ENCODE data around the gene CNOT4. TPM values are rescaled to one million over a fixed set of nuclear protein-coding genes. Genes with fewer than 3 reads are reported as not detected.
A peak's percentile ranks its signal among the peaks of the same experiment; 100 is the strongest.

CNOT4 gene
- total and polyA plus RNA-seq, 10 of the 15 experiments (the other 5 are each of a cell fraction or from before 2014, with no cell fraction given) = 9.4 to 29.6 (median 16.6) TPM

- TF ChIP-seq PRDM15 (CRISPR knock-in tag; IDR thresholded peaks at IDR 0.05) (no peak), IRF4 (IDR thresholded peaks at IDR 0.05; ENCODE audit: low read depth, low read length) (no peak), ZNF24 (IDR thresholded peaks at IDR 0.05) (no peak), NR2C2 (IDR thresholded peaks at IDR 0.05; ENCODE audit: borderline replicate concordance, control insufficient read depth, insufficient read length, low read depth) (no peak)
Observed at GRCh38 chr7:135380351-135380750, 129.6 kb downstream of the CNOT4 start (continued).

- FAIRE-seq = no peak
- no TSS peak for BruUV-seq (replicated peaks)
- Histone ChIP-seq H3K27me3 (replicated peaks in 1 of 2; ENCODE audit: control insufficient read depth in 2 of 2, insufficient read depth in 2 of 2, low read length in 1 of 2) (no peaks in the 10 kb centered on the region), H3K27ac (ENCODE audit: control insufficient read depth, insufficient read depth) (no peak overlapping the region), H3K4me3 (no peak overlapping the region), H3K79me2 (ENCODE audit: control insufficient read depth, insufficient read depth, low read length) (no peaks in the 10 kb centered on the region), H3K4me1 (ENCODE audit: control insufficient read depth, insufficient read depth, low read length) (no peaks in the 10 kb centered on the region), H4K20me1 (ENCODE audit: control insufficient read depth, insufficient read depth) (no peaks in the 10 kb centered on the region), H3K9ac (ENCODE audit: control insufficient read depth, insufficient read depth, low read length) (no peak overlapping the region), H3K4me2 (ENCODE audit: control insufficient read depth, insufficient read depth) (no peak overlapping the region), H3K36me3 (ENCODE audit: control insufficient read depth in 2 of 2, insufficient read depth in 2 of 2, low read length in 1 of 2) (no peaks in the 10 kb centered on the region), H2AFZ (ENCODE audit: control insufficient read depth, low read depth, low read length) (no peak overlapping the region), H3K9me3 (replicated peaks; ENCODE audit: control insufficient read depth, insufficient read depth, low read length) (no peaks in the 10 kb centered on the region)
- ChIA-PET SMC1A (ENCODE audit: uncharacterized antibody, unreplicated experiment) (interaction anchor here (1.1 to 2.1 kb wide), 5 partner anchors 9 to 103 kb away, joined by 3 to 7 read pairs (median 5); no protein-coding TSS in a partner anchor), CTCF (interaction anchor here (1.1 to 3.1 kb wide), 4 partner anchors 9 to 96 kb away, joined by 3 to 9 read pairs (median 4); no protein-coding TSS in a partner anchor), POLR2A (no interaction called here), RAD21 (ENCODE audit: unreplicated experiment) (no interaction called here)
- in situ Hi-C loops (cut with MboI) = no loop called here
- 0 out of 3 replicates have a peak, but pooled peaks have one; percentile 37 for ATAC-seq
- no peak for DNase-seq (ENCODE audit: low read depth, low spot score)
- intact Hi-C loops (cut with micrococcal nuclease; ENCODE audit: unreplicated experiment) = no loop called here
- TF ChIP-seq CBFB (IDR thresholded peaks at IDR 0.05; ENCODE audit: low read depth) (no peak), CEBPZ (IDR thresholded peaks at IDR 0.05; ENCODE audit: low read depth, low read length) (no peak), EP300 (IDR thresholded peaks at IDR 0.05; ENCODE audit: borderline replicate concordance in 1 of 2, control insufficient read depth in 1 of 2, low read depth in 2 of 2, low read length in 2 of 2) (no peak), EZH2 (IDR thresholded peaks at IDR 0.05; ENCODE audit: borderline replicate concordance, control insufficient read depth, low read depth, low read length) (no peak), MAX (IDR thresholded peaks at IDR 0.05; ENCODE audit: low read depth, low read length) (no peak), IRF3 (IDR thresholded peaks at IDR 0.05) (no peak), SIX5 (IDR thresholded peaks at IDR 0.05; ENCODE audit: low read depth, low read length, severe bottlenecking) (no peak), CHD1 (IDR thresholded peaks at IDR 0.05; ENCODE audit: low read depth, low read length) (no peak), CHD2 (IDR thresholded peaks at IDR 0.05; ENCODE audit: borderline replicate concordance, low read depth, low read length) (no peak), ZNF207 (IDR thresholded peaks at IDR 0.05; ENCODE audit: borderline replicate concordance) (no peak), MEF2A (IDR thresholded peaks at IDR 0.05; ENCODE audit: insufficient read depth, low read depth, low read length) (no peak)
Observed at GRCh38 chr7:135377171-135377570, 132.7 kb downstream of the CNOT4 start.

Data from GM12878 (cell line).